Measurements from ENCODE around the gene DUSP6.
"Not testable (repeated sequence)": the region's sequence is repeated elsewhere in the genome, so short reads cannot be mapped to it uniquely, and the experiment has no call there.

Gene DUSP6

DNA sequence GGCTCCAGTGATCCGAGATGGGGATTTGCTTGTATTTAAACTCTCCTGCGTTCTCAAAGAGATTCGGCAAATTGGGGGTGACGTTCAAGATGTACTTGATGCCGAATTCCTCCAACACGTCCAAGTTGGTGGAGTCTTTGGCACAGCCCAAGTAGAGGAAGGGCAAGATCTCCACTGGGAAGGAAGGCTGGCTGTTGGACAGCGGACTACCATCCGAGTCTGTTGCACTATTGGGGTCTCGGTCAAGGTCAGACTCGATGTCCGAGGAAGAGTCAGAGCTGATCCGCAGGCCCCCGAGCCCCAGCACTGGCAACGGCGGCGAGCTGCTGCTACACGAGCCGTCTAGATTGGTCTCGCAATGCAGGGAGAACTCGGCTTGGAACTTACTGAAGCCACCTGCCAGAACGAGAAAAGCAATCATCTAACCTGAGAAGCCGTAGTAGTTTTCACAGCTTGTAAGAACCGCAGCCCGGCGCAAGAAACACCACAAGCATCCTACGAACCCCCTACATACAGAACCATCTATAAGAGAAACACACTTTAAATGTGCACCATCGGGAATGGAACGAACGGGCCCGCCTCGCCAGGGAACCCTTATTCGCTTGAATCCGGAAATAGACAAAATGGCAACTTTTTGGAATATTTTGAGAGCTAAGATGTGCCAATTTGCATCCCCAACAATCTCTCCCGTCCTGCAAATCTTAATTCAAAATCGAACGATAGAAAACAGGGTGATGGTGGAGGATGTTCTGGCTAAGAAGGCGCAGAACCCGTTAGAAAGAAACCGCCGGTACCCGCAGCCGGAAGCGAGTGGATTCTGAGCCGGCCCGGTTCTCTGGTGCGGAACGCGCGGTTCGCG lies 1.4 kb downstream of the DUSP6 start:
- no peak for DNase-seq

DNA sequence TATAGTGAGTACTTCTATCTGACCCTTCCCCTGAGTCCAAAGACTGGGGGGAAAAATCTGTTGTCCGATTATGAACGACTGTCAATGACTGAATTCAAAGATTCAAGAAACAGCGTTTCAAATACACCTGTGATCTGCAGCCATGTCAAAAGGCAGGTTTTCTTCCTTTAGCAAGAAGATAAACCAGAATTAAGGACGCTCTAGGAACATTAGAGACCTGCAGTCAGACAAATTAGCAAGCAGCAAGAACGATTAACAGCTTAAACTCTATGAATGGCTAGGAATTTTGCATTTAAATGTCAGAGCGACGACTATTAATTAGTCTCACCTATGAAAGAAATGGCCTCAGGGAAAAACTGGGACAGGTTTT lies 2.1 kb downstream of the DUSP6 start:
- no peak for DNase-seq

DNA sequence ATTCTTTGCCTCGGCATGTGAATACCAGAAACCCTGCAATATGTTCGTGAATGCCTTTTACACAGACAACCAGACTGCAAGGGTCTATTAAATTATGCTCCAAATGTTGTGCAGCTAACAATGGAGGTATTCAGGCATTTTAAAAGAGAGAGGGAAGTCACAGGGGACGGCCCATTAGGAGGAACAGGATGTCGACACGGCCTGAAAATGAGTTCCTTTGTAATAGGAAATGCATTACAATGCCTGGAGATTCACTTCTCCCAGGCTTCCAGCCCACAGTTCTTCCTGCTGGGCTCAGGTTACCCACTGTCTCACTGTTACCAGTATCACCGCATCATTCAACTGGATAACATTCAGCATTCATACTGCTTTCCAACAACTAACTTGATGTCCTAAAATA lies 2.5 kb downstream of the DUSP6 start:
- no peak for DNase-seq

DNA sequence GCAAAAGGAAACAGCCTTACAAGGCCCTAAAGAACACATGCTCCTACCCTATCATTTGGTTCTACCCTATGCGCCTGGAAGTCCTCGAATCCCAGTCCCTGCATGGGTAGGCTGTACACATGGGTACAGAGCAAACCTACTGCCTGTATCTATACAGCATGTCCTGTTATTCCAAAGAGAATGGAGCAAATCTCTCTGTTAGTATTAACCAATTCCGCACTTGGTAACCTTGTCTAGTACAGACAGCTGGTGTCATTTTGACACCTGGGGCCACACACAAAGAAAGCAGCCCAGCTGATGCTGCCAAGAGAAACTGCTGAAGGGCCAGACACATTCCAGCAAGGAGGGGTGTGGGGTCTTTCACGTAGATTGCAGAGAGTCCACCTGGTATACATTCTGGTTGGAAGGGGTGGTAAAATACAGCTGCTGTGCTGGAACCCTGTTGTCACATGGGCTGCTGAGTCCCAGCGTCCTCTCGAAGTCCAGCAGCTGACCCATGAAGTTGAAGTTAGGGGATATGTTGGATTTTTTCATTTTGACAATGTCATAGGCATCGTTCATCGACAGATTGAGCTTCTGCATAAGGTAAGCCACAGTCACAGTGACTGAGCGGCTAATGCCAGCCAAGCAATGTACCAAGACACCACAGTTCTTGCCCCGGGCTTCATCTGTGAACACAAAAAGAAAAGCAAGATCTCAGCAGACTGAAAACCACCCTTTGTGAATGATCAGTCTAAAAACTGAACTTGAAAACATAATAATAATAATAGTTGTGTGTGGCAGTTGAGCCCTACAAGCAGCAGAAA lies 3.2 kb downstream of the DUSP6 start:
- no peak for DNase-seq

DNA sequence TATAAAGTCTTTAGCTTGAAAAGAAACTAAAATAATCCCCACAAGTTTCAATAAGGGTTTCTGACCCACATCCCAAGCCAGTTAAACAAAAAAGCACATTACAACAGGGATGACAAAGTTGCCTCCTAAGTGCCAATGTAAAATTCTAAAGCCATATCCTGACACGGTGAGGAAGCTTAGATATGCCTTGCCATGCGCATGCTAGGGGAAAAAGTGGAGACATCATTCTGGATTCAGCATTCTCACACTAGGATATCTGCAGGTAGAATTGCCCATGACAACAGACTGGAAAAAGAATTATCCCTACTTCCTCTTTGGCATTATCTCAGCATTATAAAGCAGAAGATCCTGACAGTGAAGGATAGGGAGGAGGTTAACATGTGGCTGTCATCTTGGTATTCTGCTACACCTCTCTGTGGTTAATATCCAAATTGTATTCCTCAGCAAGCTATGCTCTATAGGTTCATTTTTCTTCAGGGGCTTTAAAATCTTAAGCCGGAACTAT lies 4.9 kb downstream of the DUSP6 start:
- no peak for DNase-seq

DNA sequence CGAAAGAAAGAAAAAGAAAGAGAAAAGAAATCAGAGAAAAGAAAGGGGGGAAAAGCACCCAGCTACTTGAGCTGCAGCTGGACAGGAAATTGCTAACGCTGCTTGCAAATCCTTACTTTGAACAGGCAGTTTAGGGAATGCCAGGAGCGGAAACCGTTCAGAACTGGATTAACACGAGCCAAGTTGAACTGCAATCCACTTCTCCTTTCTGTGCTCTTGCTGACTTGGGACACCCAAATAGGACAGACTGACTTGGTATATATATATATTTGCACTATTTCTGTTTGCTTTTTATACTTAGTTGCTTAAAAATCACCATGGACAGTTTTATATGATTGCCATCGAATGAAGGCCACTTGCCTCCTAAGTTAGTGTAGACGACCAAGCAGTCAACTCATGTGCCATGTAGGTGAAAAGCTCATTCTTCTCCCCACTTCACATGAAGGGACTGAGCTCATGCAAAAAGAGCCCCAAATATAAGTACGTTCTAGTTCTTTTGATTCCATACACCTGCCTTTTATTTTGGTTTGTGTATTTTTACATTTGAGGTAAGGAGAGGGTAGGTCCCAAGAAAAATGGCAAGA lies 5.5 kb downstream of the DUSP6 start:
- DNase-seq = no peak

DNA sequence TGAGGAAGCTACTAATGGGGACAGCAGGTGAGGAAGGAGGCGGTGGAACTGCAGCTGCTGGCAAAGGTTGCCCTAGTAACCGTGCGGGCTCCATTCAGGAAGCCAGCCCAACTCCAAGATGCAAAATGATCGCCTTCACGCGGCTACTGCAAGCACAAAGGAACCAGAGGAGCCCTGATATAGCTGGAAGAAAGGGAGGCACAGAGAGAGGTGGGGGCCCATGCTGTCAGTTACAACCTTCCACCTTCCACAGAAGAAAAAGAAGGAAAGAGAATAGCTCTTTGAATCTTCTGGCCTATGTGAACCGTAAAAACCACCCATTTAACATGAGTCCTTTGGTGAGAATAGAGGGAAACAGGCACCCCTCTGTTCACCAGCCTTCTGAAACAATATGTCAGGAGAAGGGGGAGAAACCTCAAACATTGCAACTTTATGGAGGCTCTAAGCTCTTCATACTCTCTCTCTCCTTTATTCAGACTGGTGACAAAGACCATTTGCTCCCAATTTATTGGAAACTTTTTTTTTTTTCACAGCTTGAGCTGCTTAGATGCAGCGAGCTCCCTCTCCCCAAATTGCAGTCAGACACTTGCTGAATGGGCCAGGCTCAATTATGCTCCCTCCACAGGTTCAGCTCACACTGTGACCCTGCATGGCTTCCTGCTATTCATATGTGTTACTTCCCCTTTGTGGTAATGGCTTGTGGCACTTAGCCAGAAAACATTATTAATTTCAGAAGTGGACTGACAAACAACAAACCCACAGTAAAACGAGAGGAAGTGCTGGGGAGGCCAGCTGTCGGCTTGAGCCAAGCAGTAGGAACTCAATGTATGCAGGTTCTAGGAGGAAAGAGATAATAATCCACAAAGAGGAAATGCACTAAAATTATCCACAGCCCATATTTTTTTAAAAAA lies 6.2 kb downstream of the DUSP6 start:
- DNase-seq = no peak

DNA sequence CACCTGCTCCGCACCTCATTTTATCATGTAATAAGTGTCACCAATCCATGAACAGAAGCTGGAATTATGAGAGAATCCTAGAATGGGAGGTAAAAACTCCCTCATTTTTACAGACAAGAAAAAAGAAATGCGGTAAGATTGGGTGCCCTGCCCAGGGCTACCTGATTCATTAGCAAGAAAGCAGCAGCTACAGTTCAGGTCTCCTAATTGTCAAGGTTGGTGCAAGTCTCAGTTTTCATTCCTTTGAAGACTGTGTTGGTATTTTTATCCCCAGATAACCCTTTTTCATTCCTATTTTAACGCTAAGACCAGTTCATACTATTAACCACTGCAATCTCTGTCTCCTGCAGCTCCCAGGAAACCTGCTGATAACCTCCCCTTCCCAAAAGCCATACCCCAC lies 6.9 kb downstream of the DUSP6 start:
- DNase-seq = no peak

DNA sequence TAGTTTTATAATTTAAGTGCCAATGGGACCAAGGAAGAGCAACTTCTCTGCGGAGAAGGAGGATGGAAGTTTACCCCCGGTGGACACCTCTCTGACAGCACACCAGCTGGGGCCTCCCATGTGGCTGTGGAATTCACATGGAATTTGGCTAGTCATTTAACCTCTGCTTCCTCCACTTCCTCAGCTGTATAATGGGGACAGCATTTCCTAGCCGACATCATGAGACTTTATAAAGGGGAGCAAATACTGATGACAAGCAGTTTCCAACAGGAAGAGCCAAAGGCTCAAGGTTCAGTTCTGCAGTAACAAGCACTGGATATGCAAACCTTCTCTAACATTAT lies 7.5 kb downstream of the DUSP6 start:
- no peak for DNase-seq

DNA sequence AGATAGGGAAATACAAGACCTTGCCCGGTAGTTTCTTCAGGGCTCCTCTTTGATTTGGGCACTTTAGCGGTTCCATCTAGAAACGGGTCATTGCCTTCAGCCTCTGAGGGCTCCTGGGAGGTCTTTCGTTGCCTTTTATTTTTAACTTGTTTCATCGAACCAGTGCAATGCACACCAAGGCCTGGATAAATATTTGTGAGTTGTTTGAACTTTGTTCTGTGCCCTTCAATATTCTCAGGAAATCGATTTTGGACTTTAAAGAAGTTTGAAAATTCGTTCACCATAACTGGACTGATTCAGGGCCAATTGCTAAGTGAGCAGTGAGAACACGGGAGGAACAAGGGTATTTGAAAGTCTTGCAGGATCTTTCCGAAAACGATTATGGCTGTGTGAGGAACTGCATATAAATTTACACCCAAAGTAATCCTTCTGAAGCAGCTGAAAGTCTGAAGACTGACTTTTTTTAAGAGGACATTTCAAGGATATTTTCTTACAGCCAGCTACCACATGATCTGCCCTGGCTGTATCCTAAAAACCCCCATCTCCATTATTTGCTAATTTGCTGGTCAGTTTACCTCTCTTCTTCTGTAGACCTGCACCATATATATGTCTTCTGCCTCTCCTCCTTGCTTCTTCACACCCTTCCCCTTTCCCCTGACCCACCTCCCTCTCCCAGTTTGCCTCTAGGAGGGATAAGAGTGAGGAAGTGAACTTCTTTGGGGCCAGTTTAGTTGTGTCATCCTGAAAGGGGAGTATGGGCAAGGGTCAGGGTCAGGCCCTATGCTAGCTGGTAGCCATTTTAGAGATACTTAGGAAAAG lies 8.0 kb downstream of the DUSP6 start:
- DNase-seq = no peak

DNA sequence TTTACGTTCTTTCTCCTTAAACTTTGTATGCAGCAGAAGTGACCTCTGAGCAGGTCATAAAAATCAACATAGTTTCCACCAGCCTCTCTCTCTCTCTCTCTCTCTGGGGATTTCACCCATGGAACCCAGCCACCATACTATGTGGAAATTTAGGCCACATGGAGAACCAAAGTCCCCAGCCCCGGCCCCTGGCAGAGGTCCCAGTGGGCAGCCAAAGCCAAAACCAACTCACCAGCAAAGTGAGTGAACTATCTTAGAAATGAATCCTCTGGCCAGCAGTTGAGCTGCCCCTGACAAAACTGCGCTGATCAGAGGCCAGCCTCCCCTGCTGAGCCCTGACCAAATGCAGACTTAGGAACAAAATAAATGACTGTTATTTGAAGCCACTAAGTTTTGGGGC lies 9.2 kb downstream of the DUSP6 start:
- no peak for DNase-seq

DNA sequence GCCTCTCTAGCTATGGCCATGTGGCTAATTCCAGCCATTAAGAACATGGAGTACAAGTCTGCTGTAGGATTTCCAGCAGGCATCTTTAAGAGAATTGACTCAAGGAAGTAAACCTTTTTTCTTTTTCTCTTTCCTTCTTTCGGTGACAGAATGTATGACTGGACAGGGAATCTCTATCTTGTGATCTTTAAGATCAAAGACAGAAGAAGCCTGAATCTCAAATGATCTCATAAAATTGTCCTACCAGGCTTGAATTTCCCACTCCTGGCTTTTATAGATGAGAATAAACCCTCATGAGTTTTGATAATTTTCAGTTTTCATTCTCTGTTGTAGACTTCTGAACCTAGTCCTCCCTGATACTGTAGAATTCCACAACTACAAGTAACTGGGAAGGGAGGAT lies 11.4 kb downstream of the DUSP6 start:
- DNase-seq = no peak

DNA sequence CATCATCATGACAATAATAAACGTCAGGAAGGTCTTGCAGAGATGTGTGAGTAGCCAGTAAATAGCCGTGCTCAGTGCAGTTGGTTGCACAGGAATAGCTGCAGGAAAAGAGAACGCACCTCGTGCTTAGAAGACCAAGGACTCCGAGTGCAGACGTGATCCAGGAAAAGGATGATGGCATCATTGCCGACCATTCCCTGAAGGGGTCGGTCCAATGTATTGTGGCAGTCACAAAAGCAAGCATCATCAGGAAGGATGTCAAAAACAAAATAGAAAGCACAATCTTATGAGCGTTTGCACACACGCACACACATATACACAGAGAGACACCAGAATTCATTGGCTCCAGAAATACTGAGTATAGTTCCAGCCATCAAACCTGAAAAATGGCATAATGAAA lies 12.8 kb downstream of the DUSP6 start:
- DNase-seq = no peak

DNA sequence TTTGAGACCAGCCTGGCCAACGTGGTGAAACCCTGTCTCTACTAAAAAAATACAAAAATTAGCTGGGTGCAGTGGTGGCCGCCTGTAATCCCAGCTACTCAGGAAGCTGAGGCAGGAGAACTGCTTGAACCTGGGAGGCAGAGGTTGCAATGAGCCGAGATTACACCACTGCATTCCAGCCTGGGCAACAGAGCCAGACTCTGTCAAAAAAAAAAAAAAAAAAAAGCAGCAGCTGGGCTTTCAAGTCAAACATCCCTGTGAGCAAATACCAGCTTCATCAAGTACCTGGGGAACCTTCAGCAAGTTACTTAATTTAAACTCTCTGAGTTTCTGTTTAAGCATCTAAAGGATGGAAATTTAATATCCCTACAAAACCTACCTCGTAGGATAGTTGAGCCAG lies 15.2 kb downstream of the DUSP6 start:
- not testable (repeated sequence) for DNase-seq

DNA sequence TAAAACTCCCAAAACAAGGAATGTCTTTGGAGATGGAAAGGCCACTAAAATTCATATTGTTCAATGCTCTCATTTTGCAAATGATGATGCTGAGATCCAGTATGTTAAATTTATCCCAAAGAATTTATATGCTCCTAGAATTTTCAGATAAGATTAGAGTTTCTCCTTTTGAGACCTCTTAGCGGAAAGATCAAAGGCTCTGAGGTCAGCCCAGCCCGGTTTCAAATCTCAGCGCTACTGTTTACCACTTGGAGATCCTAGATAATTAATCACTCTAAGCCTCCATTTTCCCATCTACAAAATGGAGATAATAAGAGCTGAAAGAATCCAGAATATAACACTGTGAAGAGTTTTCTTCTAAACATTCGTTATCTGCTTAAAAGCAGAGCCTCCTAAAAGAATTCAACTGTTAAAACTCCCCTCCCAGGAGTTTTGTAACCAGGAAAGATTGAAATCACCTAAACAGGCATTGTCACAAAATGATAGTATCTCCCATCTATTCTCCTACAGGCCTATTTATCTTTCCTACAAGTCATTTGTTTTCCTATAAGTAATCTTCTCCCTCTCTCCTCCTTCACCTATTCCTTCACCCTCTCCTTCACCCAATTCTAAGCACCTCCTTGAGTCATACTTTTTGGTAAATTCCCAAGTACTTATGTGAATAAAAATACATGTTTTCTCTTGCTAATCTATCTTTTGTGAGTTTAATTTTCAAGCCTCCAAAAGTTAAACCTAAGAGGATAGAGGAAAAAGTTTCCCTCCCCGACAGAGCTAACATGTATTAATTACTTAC lies 16.7 kb downstream of the DUSP6 start:
- no peak for DNase-seq

DNA sequence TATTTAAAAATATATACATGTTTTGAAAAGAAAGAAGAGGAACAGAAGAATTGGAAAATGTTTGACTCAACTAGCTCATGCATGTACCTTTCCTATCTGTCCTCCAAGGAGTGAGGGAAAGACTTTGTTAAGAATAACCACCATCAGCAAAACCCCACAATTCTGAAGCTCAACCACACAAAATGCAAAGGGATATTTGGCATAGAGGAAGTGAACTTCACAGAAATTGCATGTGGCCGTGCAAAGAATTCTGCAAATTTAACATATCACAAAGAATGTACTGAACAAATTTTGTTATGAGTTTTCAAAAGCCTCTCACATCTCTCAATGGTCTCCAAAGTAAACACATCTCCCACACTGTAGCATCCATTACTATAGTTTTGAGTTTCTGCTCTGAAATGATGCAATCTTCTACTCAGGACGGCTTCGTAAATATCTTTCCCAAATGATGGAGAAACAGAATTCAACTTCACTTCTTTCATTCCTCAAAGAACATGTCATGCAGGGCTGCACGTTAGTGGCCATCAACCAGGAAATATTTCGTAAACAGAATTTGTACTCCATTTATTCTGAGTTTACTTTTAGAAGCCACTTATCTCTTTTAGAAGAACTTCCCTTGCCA lies 17.6 kb downstream of the DUSP6 start:
- no peak for DNase-seq

DNA sequence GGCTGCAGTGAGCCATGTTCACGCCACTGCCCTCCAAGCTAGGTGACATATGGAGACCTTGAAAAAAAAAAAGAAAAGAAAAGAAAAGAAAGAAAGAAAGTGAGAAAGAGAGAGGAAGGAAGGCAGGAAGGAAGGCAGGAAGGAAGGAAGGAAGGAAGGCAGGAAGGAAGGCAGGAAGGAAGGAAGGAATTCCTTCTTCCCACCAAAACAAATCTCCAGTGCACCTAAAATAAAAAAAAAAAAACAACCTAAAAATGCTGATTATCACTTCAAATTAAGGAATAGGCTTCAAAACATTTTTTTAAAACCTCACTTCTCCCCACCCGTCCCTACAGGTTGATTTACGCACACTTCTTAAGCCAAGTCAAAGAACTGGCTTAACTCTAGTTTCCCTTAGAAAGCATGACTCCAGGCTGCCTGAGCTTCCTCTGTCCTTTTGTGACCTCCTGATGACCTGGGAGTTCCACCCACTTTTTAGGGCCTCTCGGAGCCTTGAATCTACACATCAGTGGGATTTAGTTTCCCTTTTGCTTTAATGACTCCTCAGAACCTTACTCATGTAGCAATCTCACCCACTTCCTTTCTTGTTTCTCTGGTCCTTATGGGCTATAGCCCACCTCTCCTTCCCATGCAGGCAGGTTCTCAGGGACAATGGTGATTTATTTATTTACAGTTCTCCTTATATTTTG lies 18.6 kb downstream of the DUSP6 start:
- no peak for DNase-seq

DNA sequence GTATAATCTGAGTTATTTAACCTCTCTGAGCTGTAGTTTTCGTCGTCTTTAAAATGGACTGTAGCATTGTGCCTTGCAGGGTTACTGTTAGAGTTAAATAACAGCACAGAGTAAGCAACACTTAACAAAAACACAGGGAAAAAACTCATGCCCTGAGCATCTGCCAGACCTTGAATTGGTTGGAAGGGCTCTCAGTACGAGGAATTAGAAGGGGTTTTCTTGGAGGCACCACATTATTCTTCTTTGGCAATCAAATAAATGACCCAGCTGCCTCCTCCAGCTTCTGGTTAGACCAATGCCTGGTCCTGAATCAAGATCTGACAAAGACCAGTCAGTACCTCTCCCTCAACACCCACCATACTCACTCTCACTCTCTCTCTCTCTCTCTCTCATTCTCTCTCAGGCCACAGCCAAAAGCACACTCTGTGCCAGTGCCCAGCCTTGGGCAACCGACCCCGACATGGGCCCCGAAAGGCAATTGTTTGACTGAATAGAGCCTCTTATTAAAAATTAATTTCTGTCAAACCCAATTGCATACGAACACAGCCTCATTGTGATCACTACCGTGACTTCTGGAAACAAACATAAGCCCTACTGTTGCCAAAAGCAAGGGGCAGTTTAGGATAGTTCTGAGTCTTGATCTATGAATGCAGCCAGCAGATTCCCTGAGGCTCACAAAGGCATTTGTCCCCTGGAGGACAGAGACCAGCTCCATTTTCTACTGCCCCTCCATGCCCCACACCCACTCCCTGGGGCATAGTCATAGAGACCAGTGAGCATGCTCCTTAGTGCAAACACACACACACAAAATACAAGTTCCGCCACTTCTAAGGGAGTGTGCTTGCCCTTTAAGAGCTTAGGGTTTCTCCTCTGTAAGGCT lies 23.9 kb downstream of the DUSP6 start:
- DNase-seq = no peak
